GM19324 (cell line): ENCODE measurements around the gene CALU.

Source experiments
- ATAC-seq: cut with Tn5 transposase; IDR thresholded peaks from one replicate; pipeline ENCODE4 v1.9.1; 2021; ENCODE audit warnings: mild to moderate bottlenecking, moderate library complexity; ENCODE audit not compliant: unreplicated experiment, low FRiP score

CALU gene

DNA sequence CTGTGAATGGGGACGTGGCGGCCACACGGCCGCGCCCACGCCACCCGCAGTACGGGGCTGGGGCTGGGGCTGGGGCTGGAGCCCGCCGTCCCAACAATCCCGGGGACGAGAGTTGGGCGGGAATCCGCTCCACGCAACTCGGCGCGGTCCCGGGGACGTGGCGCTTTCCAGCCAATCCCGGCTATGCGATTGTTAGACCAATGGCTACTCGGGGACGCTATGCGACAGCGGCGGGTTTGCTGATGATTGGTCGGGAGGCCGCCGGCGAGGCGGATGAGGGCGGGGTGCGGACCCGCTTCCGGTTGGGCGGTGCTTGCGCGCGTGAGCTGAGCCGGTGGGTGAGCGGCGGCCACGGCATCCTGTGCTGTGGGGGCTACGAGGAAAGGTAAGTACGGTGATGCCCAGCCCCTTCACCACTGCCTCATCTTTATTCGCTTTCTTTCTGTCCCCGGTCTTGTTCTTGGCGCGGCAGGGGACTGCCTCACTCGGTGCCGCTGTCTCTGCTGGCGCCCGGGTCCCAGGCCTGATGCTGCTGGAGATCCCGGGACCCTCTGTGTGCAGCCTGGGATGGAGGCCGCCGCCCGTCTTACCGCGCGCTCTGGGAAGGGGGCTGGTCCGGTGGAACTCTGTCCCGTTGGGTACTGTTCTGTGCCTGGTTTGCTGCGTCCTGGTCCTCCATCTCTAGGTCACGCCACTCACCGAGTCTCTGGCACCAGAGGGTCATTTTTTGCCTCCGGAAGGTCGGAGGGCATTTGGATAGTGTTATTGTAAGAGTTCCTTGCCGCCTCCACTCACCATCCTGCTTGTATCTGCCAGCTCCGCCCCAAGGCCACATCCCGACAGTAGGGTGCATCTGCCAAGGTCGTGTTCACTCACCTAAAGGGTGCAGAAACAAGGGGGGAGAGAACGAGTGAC lies at the start of gene CALU:
Gene CALU, plus strand, starts transcription at position 312 of the 915 bp plus-strand sequence. CDS start 9,225 bp downstream, outside the sequence.
- peak; percentile 98 for ATAC-seq

DNA sequence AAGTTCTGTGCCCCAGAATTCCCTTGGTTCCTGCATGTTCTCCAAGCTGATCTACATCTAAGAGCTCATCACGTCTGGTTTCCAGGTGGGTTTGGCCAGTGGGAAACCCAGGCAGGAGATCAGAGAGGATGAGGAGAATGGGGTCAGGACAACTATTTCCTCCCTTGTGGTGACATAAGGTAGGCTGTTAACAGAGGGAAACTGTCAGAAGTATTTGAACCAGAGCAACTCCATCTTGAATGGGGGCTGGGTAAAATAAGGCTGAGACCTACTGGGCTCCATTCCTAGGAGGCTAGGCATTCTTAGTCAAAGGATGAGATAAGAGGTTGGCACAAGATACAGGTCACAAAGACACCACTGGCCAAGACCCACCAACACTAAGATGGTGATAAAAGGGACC lies 47.9 kb upstream of the CALU start:
- ATAC-seq: no peak

DNA sequence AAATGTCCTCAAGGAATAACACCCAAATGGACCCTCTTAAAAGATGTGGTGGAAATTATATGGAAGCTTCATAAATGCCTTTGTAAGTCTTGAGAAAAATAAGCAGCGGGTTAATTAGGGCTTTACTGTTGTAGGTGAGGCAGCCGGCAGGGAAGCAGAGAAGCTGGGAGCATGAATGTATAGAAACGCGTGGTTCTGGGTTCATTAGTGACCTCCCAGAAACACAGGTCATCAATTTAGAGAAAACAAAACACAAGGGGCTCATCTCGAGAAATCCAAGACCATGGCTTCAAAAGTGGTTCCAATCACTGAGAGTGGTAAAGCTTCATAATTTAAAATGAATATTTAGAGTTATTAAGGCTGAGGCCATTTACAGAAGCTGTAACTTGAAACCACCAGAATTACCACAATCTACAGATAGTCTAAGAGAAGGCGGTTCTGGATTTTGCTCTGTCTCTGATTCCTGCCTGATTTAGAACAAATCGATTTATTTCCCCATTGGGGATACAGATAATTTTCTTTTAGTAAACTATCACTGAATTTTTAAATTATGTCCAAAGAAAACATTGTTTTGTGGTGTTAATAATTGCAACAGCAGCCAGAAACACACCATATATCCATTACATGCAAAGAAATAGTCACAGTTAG lies 46.4 kb upstream of the CALU start:
- ATAC-seq: no peak

DNA sequence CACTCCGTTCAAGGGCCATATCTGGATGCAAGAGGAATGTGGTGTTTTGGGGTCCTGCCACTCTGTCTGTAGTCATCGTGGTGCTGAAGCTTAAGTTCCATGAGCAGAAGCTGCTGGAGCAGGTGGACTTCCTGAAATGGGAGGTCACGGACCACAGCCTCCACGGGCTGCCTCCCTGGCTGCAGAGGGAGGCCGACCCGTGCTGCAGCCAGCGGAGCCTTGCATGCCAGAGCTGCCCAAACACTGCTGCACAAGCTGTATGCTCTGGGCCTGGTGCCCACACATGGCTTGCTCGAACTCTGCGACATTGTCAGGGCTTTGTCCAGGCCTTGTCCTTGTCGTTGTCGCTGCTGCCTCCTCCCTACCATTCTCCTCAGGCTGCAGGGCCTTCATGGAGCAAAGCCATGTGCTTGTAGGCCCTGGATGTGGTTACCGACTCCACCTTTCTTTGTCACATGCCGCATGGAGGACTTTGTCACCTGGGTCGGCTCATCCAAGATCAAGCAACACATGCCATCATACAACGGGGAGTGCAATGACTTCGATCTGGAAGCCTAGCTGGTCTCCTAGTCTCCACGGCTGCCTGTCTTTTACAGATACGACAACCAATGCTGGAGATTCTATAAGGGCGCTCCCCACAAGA lies 45.7 kb upstream of the CALU start:
- no peak for ATAC-seq

DNA sequence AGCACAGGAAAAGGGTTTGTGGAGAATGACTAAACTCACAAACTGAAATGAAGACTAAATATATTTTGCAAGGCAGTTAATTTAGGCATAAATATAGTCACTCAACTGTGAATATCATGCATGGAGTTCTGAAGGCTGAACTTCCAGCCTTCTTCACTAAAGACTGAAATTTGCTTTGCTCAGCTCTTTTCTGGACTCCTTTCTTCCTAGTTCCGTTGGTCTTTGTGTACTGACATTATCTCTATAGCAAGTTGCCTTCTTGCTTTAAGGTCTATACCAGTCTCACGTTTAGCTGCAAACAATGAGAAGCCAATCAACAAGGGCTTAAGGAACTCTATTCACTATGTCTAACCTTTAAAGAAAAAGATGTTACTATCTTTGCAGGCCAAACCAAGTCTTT lies 44.4 kb upstream of the CALU start:
- no peak for ATAC-seq

DNA sequence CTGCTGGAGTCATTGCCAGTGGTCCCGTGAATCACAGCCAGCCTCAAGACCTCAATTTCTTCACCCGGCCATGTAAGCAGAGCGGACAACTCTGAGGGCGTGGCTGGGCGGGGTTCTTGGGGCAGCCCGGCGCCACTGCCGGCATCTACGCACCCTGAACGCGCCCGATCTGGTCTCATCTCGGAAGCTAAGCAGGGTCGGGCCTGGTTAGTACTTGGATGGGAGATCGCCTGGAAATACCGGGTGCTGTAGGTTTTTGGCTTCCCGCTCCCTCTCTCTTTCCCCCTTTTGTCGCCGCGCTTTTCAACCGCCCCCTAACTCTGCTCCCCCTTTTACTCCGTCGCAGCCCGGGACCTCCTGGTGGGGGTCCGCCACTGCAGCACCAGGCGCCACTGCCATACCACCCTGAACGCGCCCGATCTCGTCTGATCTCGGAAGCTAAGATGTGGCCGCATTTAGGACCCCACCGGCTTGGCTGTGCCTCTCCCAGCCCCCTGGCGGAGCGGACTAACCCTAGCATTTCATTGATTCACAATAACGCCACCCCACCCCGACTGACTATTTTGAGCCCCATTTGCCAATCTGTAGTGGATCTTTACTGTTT lies 41.8 kb upstream of the CALU start:
- no peak for ATAC-seq

DNA sequence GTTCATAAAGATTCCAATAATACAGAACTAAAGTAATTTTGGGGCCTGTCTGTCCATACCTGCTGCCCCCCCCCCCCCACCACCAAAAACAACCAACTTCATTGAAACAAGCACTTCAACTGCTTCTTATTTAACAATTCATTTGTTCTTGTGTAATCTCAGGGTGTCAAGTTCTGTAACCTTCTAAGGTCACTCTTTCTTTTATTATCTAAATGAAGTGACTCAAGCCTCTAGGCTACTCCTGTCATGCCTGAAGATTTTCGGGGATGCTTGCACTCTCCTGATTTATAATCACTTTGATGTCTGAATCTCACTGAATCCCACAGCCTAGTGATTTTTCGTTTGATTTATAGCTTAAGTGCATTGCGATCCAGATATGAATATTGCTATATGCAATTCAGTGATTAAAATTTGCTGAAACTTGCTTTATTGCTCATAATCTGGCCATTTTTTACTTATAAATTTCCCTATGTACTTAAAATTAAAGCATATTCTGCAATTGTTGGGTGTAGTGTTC lies 39.9 kb upstream of the CALU start:
- ATAC-seq: no peak

DNA sequence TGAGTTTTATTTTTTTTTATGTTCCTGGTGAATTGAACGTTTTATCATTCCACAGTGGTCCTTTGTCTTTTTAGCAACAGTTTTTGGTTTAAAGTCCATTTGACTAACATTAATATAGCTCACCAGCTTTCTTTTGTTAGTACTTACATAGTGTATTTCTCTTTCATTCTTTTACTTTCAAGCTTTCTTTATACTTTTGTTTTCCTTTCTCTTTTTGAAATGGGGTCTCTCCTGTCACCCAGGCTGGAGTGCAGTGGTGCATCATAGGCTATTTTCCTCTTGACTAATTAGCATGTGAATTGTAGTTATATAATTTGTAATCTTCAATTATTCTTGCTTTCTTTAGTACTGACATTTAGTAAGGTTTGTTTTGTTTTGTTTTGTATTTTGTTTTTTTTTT lies 39.3 kb upstream of the CALU start:
- no peak for ATAC-seq

DNA sequence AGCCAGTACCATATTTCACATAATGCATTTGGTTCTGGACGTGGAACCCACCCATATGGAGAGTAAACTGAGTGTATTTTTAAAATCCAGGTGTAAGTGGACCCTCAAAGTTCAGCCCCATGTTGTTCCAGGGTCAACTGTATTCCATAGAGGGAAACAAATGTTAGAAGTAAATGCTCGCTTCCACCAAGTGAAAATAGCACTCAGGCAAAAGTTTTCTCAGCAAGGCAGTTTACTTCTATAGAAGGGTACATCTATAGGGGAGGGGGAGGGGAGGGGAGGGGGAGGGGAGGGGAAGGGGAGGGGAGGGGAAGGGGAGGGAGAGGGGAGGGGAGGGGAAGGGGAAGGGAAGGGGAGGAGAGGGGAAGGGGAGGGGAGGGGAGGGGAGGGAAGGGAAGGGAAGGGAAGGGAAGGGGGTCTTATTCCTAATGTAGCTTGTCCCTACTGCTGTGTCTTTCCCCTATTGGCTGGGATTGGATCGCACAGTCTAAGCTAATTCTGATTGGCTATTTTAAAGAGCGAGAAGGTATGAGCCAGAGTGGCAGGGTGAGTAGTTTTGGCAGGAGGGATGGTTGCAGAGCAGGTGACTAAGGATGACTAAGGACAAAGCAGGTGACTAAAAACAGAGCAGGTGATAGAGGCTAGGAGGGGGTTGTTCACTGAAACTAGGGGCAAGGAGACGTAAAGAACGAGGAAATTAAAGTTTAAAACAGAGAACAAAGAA lies 37.9 kb upstream of the CALU start:
- ATAC-seq: no peak

DNA sequence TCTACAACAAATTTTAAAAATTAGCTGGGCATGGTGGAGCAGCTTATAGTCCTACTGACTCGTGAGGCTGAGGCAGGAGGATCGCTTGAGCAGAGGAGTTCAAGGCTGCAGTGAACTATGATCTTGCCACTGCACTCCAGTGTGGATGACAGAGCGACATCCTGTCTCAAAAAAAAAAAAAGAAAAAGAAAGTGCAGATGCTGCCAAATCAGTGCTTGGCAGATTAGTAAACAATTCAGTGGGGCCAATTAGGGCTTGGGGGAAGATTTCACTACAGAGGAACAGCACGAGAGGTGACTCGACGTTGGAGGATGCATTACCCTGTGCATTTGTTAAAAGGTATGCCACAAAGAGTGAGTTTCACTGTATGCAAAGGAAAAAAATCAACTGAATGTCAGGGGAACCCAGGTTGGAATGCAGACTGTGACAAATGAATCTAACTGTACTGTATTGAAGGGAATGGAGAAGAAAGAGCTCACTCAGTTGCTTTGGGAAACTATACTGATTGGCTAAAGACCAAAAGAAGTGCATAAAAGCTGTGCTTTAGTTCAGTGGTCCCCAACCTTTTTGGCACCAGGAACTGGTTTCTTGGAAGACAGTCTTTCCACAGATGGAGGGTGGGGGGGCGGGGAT lies 35.4 kb upstream of the CALU start:
- no peak for ATAC-seq

DNA sequence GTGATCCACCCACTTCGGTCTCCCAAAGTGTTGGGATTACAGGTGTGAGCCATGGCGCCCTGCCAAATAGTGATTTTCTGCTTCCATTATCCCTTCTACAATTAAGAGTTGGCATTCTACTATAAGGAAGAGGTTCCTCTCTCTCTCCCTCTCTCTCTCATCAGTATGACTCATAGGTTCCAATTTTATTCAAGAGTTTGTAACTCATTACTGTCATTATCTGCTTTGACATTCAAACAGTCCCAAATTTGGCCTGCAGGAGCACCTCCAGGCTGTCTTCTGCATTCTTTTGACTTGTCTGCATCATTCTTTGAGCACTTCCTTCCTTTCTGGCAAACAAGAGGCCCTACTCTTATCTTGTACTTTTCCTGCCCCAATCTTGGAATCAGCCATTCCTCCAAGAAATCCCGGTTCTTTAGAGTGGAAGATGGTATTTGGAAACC lies 33.2 kb upstream of the CALU start:
- ATAC-seq: no peak

DNA sequence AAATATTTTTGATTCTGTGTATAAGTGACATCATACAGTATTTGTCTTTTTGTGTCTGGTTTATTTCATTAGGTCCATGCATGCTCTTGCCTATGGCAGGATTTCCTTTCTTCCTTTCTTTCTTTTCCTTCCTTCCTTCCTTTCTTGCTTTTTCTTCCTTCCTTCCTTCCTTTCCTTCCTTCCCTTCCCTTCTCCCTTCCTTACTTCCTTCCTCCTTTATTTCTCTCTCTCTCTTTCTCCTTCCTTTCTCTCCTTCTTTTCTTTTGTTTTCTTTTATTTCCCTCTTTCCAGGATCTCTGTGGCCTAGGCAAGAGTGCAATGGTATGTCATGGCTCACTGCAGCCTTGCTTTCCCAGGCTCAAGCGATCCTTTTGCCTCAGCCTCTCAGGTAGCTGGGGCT lies 31.4 kb upstream of the CALU start:
- no peak for ATAC-seq

DNA sequence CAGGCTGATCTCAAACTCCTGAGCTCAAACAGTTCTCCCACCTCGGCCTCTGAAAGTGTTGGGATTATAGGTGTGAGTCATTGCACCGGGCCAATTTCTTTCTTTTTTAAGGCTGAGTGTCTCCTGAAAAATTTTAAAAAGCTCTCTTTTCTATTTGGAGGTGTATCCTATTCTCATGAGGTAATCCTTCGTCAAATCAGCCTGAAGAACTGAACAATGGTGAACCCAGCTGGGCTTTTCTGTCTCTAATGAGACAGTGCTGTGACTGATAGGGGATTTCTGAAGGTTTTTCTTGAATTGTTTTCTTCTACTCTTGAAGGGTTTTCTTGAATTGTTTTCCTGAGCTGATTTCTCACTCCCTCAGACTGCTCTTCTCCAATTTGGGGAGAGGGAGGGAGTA lies 30.9 kb upstream of the CALU start:
- no peak for ATAC-seq

DNA sequence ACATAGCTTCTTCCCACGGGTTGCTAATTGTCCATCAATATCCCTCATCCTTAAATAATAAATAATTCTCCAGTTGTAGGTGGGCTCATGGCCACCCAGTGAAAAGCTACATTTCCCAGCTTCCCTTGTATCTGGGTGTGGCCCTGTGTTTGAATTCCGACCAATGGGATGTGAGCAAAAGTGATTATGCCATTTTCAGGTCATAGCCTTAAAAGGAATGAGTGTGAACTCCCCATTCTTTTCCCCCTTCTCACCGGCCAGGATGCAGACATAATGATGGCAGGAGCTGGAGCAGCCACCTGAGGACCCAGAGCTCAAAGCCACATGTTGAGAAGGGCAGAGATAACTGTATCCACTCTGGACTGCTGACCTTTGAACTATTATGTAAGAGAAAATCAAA lies 30.3 kb upstream of the CALU start:
- no peak for ATAC-seq

DNA sequence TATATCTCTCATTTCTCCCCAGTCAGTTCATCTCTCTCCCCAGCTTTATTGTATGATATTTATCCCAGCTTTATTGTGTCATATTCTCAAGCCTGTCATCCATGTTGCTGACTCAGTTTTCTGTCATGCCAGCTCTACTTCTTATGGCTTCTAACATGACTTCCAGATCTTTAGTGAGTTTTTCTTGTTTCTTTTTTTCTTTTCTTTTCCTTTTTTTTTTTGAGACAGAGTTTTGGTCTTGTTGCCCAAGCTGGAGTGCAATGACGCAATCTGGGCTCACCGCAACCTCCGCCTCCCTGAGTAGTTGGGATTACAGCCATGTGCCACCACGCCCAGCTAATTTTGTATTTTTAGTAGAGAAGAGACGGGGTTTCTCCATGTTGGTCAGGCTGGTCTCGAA lies 28.7 kb upstream of the CALU start:
- ATAC-seq: no peak

DNA sequence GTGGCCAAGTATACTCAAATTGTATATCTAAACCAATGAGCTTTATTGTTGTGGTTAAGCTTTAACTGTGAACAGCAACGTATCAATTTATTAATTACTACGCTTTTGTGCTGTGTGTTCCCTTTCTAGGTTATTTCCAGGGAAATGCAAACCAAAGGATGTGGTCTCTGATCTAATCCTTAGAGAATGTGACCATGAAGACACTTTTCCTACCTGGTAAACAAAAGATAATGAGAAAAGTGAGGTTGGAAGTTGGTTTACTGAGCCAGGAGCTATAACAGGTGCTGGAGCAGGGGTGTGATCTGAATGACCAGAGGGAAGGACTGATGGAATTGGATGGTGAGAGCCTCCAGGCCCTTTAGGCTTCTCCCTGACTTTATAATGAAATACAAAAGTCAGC lies 25.4 kb upstream of the CALU start:
- ATAC-seq: no peak

DNA sequence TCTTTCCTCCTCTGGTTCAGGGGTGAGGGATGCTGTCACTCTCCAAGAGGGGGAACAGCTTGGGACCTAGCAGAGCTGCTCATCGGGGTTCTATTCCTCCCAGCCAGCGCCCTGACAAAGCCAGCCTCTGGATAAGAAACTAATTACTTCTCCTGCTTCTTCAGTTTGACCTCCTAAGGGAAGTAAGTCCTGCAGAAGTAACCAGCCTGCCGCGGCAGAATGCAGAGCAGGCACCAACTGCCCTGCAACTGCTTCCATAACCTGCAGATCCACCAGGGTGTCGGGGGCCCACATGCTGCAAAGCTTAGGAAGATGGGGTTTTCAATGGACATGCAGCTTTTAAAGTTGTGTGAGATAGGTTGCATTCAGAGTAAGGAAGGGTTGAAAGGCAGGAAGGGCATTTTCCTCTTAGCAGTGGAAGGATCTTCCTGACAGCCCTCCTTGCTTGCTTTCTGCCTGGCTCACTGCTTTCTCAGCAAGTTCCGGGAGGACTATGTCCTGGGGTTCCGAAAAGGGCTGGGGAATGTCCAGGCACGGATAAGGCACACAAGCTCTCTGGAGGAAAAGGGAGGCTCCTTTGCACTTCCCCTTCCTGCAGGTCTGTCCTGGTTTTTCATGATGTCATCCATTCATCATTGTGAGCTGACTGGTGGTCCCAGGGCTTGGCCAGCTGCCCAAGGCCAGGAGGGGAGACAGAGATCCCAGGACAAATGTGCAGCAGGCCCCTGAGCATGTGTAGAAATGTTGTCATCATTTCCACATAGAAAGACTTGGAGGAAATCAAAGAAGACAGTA lies 24.3 kb upstream of the CALU start:
- ATAC-seq: no peak

DNA sequence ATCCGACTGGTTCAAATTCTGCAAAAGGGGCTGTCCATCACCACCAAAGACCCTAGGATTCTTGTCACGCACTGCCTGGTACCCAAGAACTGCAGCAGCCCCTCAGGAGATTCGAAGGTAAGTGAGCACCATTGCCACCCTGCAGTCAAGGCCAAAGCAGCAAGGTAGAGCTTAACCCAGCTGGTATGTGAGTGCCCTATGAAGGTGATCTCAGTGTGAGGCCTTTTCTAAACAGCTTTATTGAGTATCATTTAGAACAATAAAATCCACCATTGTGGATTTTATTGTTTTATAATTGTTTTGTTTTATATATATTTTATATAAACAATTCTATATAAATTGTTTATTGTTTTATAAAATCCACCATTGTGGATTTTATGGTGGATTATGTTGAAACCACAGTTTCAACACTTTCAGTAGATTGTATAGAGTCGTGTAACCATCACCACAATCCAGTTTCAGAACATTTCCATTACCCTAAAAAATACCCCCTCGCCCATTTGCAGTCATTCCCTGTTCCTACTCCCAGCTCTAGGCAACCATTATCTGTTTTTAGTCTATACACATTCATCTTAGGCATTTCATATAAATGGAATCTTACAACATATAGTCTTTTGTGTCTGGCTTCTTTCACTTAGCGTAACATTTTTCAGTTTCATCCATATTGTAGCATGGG lies 20.1 kb upstream of the CALU start:
- ATAC-seq: no peak
